ENCODE results near the gene NOP9. TPM values are rescaled to one million over a fixed set of nuclear protein-coding genes. Genes with fewer than 3 reads are reported as not detected.
A peak's percentile ranks its signal among the peaks of the same experiment; 100 is the strongest.

Gene NOP9
- total RNA-seq, 3 donors from 2014 or later = 18.4 to 21.0 (median 19.0) TPM

DNA sequence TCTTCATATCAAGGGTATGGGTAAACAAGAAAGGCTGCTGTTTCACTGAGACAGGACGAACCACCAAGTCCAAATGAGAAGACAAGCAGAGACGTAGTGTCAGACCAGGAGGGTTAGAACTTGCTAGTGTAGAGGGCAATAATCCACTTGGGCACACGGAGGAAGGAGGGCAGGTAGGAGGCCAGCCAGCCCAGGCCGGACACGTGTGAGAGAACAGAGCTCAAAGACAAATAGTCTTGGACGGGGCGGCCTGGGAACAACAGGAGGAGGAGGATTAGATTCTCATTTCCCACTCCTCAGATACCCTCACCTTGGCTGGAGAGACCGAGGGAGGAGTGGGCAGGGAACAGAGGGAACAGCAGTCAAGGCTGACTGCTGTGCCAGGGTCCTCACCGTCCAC lies 8.9 kb upstream of the NOP9 start:
- H3K36me3 ChIP-seq = peaks cover 2% of the 10 kb centered on the region
- H3K4me1 ChIP-seq = no peaks in the 10 kb centered on the region
- H3K4me3 ChIP-seq = no peak overlapping the region
- intact Hi-C loops (cut with DNase I; ENCODE audit: low total_unique reads) = no loop called here
- no peaks in the 10 kb centered on the region for H3K9me3 ChIP-seq
- no peak for DNase-seq (ENCODE audit: low spot score in 2 of 2)
- TF ChIP-seq CTCF (IDR thresholded peaks at IDR 0.05) (no peak), POLR2AphosphoS5 (IDR thresholded peaks at IDR 0.05) (no peak), POLR2A (IDR thresholded peaks at IDR 0.05) (no peak)
- H3K27ac ChIP-seq = no peak overlapping the region
- no peaks in the 10 kb centered on the region for H3K27me3 ChIP-seq

DNA sequence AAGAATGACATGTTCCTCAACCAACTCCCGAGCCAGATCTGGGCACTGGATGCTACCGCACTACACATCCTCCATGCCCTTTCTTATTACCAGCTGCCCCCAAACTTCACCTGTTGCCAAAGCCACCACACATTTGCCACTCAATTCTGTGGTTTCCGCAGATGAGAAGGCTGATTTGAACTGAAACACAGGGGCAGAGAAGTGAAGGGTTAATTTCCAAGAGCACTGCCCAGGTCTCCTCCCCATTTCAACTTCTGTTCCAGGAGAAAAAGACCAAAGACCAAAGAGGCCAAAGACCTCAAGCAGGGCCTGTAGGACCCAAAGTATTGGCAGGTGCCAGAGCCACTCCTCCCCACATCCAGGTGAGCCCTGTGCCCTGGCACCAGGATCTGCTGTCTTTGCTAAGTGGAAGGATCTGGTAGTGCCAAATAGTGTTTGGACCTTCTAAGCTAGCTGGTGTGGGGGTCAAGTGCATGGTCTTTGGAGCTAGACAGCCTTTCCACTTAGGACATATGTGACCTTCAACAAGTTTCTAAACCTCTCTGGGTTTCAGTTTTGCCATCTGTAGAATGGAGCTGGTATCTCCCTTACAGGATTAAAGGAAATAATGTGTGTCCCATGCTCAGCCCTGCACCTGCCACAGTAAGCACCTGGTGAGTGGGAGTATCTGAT lies 8.1 kb upstream of the NOP9 start:
- no peaks in the 10 kb centered on the region for H3K27me3 ChIP-seq
- no peaks in the 10 kb centered on the region for H3K9me3 ChIP-seq
- H3K4me1 ChIP-seq = no peaks in the 10 kb centered on the region
- no peak overlapping the region for H3K27ac ChIP-seq
- intact Hi-C loops (cut with DNase I; ENCODE audit: low total_unique reads) = no loop called here
- peaks cover 4% of the 10 kb centered on the region for H3K36me3 ChIP-seq
- no peak overlapping the region for H3K4me3 ChIP-seq
- DNase-seq (ENCODE audit: low spot score in 2 of 2) = no peak
- TF ChIP-seq POLR2AphosphoS5 (IDR thresholded peaks at IDR 0.05) (no peak), POLR2A (IDR thresholded peaks at IDR 0.05) (no peak), CTCF (IDR thresholded peaks at IDR 0.05) (no peak)

DNA sequence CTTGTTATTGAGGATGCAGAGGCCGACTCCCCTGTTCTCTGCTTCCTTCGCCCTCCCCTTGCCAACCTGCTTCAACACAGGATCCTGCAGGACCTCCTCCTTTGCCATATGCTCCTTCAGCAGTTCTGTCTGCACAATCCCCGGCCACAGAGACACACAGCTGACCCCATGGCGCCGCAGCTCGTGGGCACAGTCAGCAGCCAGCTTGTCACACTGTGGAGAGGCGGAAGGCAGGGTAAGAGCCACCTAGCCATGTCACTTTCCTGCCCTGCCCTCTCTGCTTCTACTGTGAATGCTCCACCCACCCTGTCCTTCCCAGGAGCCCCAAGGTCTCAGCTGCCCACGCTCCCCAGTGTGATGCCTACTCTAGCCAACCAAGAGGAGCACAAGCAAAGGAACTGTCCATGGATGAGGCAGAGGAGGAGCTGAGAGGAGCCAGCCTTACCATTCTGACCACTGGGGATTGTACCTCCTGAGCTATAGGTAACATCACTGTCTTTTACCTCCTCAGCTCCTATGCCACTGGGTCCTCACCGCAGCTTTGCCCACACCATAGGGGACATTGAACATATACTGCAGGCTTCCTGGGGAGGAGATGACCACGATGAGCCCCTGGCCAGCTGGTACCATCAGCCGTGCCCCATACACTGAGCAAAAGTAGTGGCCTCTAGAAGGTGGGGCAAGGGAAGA lies 7.4 kb upstream of the NOP9 start:
- Histone ChIP-seq H3K27ac (no peak overlapping the region), H3K4me1 (no peaks in the 10 kb centered on the region), H3K4me3 (no peak overlapping the region), H3K27me3 (no peaks in the 10 kb centered on the region), H3K9me3 (no peaks in the 10 kb centered on the region), H3K36me3 (peaks cover 4% of the 10 kb centered on the region)
- intact Hi-C loops (cut with DNase I; ENCODE audit: low total_unique reads) = no loop called here
- TF ChIP-seq POLR2A (IDR thresholded peaks at IDR 0.05) = no peak
- TF ChIP-seq POLR2AphosphoS5 (IDR thresholded peaks at IDR 0.05) = no peak
- no peak for TF ChIP-seq CTCF (IDR thresholded peaks at IDR 0.05)
- no peak for DNase-seq (ENCODE audit: low spot score in 2 of 2)

DNA sequence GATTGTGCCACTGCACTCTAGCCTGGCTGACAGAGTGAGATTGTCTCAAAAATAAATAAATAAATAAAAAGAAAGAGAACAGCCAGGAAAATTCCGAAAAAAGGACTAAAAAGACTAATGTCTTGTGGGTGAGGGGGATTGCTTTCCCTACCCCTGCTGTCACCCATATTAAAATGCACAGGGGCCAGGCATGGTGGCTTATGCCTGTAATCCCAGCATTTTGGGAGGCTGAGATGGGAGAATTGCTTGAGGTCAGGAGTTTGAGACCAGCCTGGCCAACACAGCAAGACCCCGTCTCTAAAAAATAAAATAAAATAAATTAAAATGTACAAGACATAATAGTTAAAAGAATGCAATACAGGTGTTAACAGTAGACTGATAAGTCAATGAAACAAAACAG lies 6.1 kb upstream of the NOP9 start:
- no peaks in the 10 kb centered on the region for H3K4me1 ChIP-seq
- no peak for TF ChIP-seq POLR2A (IDR thresholded peaks at IDR 0.05)
- no peak overlapping the region for H3K27ac ChIP-seq
- H3K4me3 ChIP-seq = no peak overlapping the region
- intact Hi-C loops (cut with DNase I; ENCODE audit: low total_unique reads) = no loop called here
- H3K36me3 ChIP-seq = peaks cover 4% of the 10 kb centered on the region
- no peaks in the 10 kb centered on the region for H3K9me3 ChIP-seq
- no peaks in the 10 kb centered on the region for H3K27me3 ChIP-seq
- no peak for DNase-seq (ENCODE audit: low spot score in 2 of 2)

DNA sequence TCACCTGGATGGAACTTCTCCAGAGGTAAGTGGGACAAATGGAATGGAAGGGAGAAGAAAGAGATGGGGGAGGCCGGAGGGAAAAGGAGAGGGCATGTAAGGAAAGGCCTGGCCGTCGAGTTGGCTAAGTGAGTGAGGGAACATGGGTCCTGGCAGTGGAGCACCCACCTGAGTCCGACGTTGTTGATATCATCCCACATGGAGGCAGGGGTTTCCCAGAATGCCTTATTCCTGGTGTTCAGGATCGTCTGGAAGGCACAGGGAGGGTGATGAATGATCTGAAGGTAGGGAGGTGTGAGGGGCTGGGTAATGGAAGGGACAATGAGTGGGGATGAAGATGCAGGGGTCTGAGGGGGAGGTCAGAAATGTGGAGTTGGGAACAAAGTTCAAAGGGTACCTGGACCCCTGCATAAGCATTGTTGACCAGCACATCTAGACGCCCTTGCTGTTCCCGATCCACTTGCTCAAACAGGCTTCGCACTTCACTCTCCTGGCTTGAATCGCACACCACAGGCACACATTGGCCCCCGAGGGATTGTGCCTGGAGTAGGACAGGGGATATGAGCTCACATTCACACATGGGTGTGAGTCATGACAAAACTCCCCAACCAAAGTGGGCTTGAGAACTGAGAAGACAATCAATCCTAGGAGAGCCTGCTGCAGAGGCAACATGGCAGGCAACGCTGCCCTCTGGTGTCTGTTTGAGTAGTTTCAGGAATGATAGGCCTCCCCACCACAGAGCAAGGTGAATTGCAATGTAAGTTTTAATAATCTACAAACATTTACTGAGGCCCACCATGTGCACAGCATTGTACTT lies 3.1 kb upstream of the NOP9 start:
- no peaks in the 10 kb centered on the region for H3K9me3 ChIP-seq
- peaks cover 4% of the 10 kb centered on the region for H3K36me3 ChIP-seq
- H3K27me3 ChIP-seq = no peaks in the 10 kb centered on the region
- peak in 2 of 3 donors; percentile 63 to 70 for TF ChIP-seq CTCF (IDR thresholded peaks at IDR 0.05)
- TF ChIP-seq POLR2AphosphoS5 (IDR thresholded peaks at IDR 0.05) = no peak
- H3K27ac ChIP-seq = peak overlapping the region; percentile 3 to 33
- no peak overlapping the region for H3K4me3 ChIP-seq
- peaks cover 4 to 11% of the 10 kb centered on the region in 2 donors for H3K4me1 ChIP-seq
- no peak for DNase-seq (ENCODE audit: low spot score in 2 of 2)
- intact Hi-C loops (cut with DNase I; ENCODE audit: low total_unique reads) = no loop called here
